WTC11 (cell line): ENCODE measurements around the gene FBXO45.

ENCODE experiments used
- ESRRA ChIP-seq: sonication (generic); formaldehyde crosslinking; IDR thresholded peaks from 2 replicates; pipeline ENCODE4 v1.8.1; 2022; ENCODE audit warnings: mild to moderate bottlenecking, missing genetic modification reagents, borderline replicate concordance
- JAZF1 ChIP-seq: fragments of 250-450 bp; sonication (Bioruptor Pico); IDR thresholded peaks from 2 replicates; pipeline ENCODE4 v1.9.0; 2021; ENCODE audit warnings: moderate library complexity, mild to moderate bottlenecking, inconsistent platforms
- JUN ChIP-seq: sonication (generic); formaldehyde crosslinking; IDR thresholded peaks from 2 replicates; pipeline ENCODE4 v1.8.0; 2023; ENCODE audit warnings: mild to moderate bottlenecking, missing genetic modification reagents
- NFYB ChIP-seq: sonication (generic); formaldehyde crosslinking; conservative IDR thresholded peaks from 2 replicates; pipeline ENCODE4 v1.8.0; 2022; ENCODE audit warnings: low read depth, missing genetic modification reagents
- SMAD4 ChIP-seq: sonication (generic); formaldehyde crosslinking; IDR thresholded peaks from 2 replicates; pipeline ENCODE4 v1.8.0; 2022; ENCODE audit warnings: mild to moderate bottlenecking, missing genetic modification reagents
- TCF7 ChIP-seq: sonication (generic); formaldehyde crosslinking; IDR thresholded peaks from 2 replicates; pipeline ENCODE4 v1.8.0; 2022; ENCODE audit warnings: mild to moderate bottlenecking, low read depth, missing genetic modification reagents, moderate library complexity
- TEAD4 ChIP-seq: sonication (generic); formaldehyde crosslinking; IDR thresholded peaks from 2 replicates; pipeline ENCODE4 v1.8.0; 2022; ENCODE audit warnings: mild to moderate bottlenecking, missing genetic modification reagents
- ZNF121 ChIP-seq: sonication (generic); formaldehyde crosslinking; IDR thresholded peaks from 2 replicates; pipeline ENCODE4 v1.8.0; 2023; ENCODE audit warnings: missing genetic modification reagents
- ZNF263 ChIP-seq: sonication (generic); formaldehyde crosslinking; IDR thresholded peaks from 2 replicates; pipeline ENCODE4 v1.8.1; 2022; ENCODE audit warnings: low read depth, mild to moderate bottlenecking, moderate library complexity, missing genetic modification reagents
- TF ChIP-seq, protein P1 (sequence below): fragments of 200-600 bp; IDR thresholded peaks from 2 replicates; pipeline ENCODE4 v1.8.0; 2022; ENCODE audit warnings: antibody characterized with exemption
- TF ChIP-seq, protein P2 (sequence below): sonication (generic); formaldehyde crosslinking; IDR thresholded peaks from 2 replicates; pipeline ENCODE4 v1.8.0; 2022; ENCODE audit warnings: mild to moderate bottlenecking, missing genetic modification reagents
- TF ChIP-seq, protein P3 (sequence below): sonication (generic); formaldehyde crosslinking; IDR thresholded peaks from 2 replicates; pipeline ENCODE4 v1.8.1; 2023; ENCODE audit warnings: mild to moderate bottlenecking, missing genetic modification reagents, moderate library complexity
- TF ChIP-seq, protein P4 (sequence below): sonication (generic); formaldehyde crosslinking; IDR thresholded peaks from 2 replicates; pipeline ENCODE4 v1.8.1; 2022; ENCODE audit warnings: low read depth, missing genetic modification reagents, borderline replicate concordance
- TF ChIP-seq, protein P5 (sequence below): sonication (generic); formaldehyde crosslinking; IDR thresholded peaks from 2 replicates; pipeline ENCODE4 v1.8.1; 2022; ENCODE audit warnings: low read depth, mild to moderate bottlenecking, moderate library complexity, missing genetic modification reagents, borderline replicate concordance

DNA sequence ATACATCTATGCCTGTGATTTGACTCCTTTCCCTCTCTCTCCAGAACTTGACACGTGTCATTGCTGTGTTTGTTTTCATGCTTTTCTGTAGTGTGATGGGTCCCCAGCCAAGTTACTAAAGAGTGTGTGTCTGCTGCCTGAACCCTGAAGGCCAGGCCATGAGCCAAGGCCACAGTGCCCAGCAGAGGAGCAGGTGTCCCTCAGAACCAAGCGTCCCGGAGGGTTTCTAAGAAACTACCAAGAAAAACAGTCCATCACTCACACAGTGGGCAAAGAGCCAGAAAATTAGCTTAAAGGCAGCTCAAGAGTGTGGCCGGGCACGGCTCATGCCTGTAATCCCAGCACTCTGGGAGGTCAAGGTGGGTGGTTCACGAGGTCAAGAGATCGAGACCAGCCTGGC, 35.2 kb downstream of the FBXO45 start:
- TF ChIP-seq JAZF1 (CRISPR knock-in tag) (no peak), ZNF121 (CRISPR knock-in tag) (no peak), ZNF263 (CRISPR knock-in tag) (no peak), ESRRA (CRISPR knock-in tag) (no peak), NFYB (CRISPR knock-in tag) (no peak), TEAD4 (CRISPR knock-in tag) (no peak), JUN (CRISPR knock-in tag) (no peak), TCF7 (CRISPR knock-in tag) (no peak), SMAD4 (CRISPR knock-in tag) (no peak)
- TF ChIP-seq, protein P1, sequence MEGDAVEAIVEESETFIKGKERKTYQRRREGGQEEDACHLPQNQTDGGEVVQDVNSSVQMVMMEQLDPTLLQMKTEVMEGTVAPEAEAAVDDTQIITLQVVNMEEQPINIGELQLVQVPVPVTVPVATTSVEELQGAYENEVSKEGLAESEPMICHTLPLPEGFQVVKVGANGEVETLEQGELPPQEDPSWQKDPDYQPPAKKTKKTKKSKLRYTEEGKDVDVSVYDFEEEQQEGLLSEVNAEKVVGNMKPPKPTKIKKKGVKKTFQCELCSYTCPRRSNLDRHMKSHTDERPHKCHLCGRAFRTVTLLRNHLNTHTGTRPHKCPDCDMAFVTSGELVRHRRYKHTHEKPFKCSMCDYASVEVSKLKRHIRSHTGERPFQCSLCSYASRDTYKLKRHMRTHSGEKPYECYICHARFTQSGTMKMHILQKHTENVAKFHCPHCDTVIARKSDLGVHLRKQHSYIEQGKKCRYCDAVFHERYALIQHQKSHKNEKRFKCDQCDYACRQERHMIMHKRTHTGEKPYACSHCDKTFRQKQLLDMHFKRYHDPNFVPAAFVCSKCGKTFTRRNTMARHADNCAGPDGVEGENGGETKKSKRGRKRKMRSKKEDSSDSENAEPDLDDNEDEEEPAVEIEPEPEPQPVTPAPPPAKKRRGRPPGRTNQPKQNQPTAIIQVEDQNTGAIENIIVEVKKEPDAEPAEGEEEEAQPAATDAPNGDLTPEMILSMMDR = no peak
- TF ChIP-seq, protein P2, sequence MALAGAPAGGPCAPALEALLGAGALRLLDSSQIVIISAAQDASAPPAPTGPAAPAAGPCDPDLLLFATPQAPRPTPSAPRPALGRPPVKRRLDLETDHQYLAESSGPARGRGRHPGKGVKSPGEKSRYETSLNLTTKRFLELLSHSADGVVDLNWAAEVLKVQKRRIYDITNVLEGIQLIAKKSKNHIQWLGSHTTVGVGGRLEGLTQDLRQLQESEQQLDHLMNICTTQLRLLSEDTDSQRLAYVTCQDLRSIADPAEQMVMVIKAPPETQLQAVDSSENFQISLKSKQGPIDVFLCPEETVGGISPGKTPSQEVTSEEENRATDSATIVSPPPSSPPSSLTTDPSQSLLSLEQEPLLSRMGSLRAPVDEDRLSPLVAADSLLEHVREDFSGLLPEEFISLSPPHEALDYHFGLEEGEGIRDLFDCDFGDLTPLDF (CRISPR knock-in tag) = no peak
- TF ChIP-seq, protein P3, sequence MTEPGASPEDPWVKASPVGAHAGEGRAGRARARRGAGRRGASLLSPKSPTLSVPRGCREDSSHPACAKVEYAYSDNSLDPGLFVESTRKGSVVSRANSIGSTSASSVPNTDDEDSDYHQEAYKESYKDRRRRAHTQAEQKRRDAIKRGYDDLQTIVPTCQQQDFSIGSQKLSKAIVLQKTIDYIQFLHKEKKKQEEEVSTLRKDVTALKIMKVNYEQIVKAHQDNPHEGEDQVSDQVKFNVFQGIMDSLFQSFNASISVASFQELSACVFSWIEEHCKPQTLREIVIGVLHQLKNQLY = no peak
- TF ChIP-seq, protein P4, sequence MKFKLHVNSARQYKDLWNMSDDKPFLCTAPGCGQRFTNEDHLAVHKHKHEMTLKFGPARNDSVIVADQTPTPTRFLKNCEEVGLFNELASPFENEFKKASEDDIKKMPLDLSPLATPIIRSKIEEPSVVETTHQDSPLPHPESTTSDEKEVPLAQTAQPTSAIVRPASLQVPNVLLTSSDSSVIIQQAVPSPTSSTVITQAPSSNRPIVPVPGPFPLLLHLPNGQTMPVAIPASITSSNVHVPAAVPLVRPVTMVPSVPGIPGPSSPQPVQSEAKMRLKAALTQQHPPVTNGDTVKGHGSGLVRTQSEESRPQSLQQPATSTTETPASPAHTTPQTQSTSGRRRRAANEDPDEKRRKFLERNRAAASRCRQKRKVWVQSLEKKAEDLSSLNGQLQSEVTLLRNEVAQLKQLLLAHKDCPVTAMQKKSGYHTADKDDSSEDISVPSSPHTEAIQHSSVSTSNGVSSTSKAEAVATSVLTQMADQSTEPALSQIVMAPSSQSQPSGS (CRISPR knock-in tag) = no peak
- TF ChIP-seq, protein P5, sequence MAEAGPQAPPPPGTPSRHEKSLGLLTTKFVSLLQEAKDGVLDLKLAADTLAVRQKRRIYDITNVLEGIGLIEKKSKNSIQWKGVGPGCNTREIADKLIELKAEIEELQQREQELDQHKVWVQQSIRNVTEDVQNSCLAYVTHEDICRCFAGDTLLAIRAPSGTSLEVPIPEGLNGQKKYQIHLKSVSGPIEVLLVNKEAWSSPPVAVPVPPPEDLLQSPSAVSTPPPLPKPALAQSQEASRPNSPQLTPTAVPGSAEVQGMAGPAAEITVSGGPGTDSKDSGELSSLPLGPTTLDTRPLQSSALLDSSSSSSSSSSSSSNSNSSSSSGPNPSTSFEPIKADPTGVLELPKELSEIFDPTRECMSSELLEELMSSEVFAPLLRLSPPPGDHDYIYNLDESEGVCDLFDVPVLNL (CRISPR knock-in tag) = no peak
